ENCODE results near the gene FHIT. TPM values are rescaled to one million over a fixed set of nuclear protein-coding genes. Genes with fewer than 3 reads are reported as not detected.
A peak's percentile ranks its signal among the peaks of the same experiment; 100 is the strongest.
"Not testable (repeated sequence)": the region's sequence is repeated elsewhere in the genome, so short reads cannot be mapped to it uniquely, and the experiment has no call there.

Gene FHIT
- total and polyA plus RNA-seq, 2 experiments from 2014 or later: 9.7 to 16.2 TPM

DNA sequence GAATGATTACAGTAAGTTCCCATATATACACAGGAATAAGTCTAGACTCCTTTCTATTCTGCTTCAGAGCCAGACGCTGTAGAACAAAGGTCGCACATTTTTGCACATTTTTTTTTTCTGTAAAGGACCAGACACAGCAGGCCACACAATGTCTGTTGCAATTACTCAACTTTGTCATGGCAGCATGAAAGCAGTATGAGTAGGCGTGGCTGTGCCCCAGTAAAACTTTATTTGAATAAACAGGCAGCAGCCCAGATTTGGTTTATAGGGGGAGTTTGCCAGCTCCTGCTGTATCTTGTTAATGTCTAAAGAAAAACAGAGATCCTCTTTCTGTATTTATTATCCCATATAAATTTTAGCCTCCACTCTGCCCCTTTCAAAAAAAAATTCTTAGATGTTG is 708.3 kb downstream of the FHIT start:
- H3K27ac ChIP-seq: no peak overlapping the region
- no peaks in the 10 kb centered on the region for H3K9me3 ChIP-seq (ENCODE audit: low read depth)
- H3K9me2 ChIP-seq (replicated peaks; ENCODE audit: insufficient read depth): no peaks in the 10 kb centered on the region
- no peaks in the 10 kb centered on the region for H3K27me3 ChIP-seq
- peak; percentile 36 for DNase-seq (ENCODE audit: low spot score)
- 41% methylated on average over 3 of the region's 3 CpGs for WGBS (ENCODE audit: low lambda C conversion rate, missing lambda C conversion rate)
- no peak overlapping the region for H3K4me3 ChIP-seq
- no peak overlapping the region for H3K4me2 ChIP-seq
- H3K4me1 ChIP-seq (ENCODE audit: insufficient read depth): no peaks in the 10 kb centered on the region
- H3K79me2 ChIP-seq: no peaks in the 10 kb centered on the region
- TF ChIP-seq EZH2phosphoT487 (IDR thresholded peaks at IDR 0.05; ENCODE audit: low read depth, severe bottlenecking, unreplicated experiment) (no peak), EZH2 (IDR thresholded peaks at IDR 0.05; ENCODE audit: borderline replicate concordance) (no peak)
- TF ChIP-seq, protein P1, sequence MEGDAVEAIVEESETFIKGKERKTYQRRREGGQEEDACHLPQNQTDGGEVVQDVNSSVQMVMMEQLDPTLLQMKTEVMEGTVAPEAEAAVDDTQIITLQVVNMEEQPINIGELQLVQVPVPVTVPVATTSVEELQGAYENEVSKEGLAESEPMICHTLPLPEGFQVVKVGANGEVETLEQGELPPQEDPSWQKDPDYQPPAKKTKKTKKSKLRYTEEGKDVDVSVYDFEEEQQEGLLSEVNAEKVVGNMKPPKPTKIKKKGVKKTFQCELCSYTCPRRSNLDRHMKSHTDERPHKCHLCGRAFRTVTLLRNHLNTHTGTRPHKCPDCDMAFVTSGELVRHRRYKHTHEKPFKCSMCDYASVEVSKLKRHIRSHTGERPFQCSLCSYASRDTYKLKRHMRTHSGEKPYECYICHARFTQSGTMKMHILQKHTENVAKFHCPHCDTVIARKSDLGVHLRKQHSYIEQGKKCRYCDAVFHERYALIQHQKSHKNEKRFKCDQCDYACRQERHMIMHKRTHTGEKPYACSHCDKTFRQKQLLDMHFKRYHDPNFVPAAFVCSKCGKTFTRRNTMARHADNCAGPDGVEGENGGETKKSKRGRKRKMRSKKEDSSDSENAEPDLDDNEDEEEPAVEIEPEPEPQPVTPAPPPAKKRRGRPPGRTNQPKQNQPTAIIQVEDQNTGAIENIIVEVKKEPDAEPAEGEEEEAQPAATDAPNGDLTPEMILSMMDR (IDR thresholded peaks at IDR 0.05; ENCODE audit: poor library complexity): no peak
- H4K20me1 ChIP-seq (ENCODE audit: insufficient read depth, poor library complexity, severe bottlenecking): no peaks in the 10 kb centered on the region
- no peaks in the 10 kb centered on the region for H3K36me3 ChIP-seq (replicated peaks; ENCODE audit: insufficient read depth, low read depth)
- no peak overlapping the region for H2AFZ ChIP-seq

DNA sequence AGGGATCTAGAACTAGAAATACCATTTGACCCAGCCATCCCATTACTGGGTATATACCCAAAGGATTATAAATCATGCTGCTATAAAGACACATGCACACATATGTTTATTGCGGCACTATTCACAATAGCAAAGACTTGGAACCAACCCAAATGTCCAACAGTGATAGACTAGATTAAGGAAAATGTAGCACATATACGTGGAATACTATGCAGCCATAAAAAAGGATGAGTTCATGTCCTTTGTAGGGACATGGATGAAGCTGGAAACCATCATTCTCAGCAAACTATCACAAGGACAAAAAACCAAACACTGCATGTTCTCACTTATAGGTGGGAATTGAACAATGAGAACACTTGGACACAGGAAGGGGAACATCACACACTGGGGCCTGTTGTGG is 711.9 kb downstream of the FHIT start:
- not testable (repeated sequence) for DNase-seq (ENCODE audit: low spot score); H3K27me3 ChIP-seq; H4K20me1 ChIP-seq (ENCODE audit: insufficient read depth, poor library complexity, severe bottlenecking); H2AFZ ChIP-seq; H3K4me1 ChIP-seq (ENCODE audit: insufficient read depth); H3K4me2 ChIP-seq; H3K27ac ChIP-seq; H3K9me3 ChIP-seq (ENCODE audit: low read depth); H3K9me2 ChIP-seq (replicated peaks; ENCODE audit: insufficient read depth); H3K4me3 ChIP-seq; H3K36me3 ChIP-seq (replicated peaks; ENCODE audit: insufficient read depth, low read depth); H3K79me2 ChIP-seq
- WGBS (ENCODE audit: low lambda C conversion rate, missing lambda C conversion rate): 98% methylated on average over 2 of the region's 2 CpGs

DNA sequence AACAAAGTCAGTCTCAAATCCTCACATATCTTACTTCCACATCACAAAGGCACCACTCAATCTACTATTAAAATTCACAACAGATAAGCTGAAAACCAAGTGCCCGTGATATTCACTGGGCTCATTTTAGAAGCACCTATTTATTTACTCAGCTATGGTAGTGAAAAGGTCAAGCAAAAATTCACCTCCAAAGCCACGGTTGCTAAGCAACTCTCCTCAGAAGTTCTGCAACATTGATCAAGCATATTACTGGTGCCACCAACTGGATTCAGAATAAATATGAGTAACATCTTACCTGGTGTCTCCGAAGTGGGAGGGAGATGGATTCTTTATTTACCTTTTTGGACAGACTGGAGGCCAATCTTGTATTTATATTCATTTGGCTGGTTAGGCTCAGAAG is 714.8 kb downstream of the FHIT start:
- no peak for DNase-seq (ENCODE audit: low spot score)
- no peaks in the 10 kb centered on the region for H3K4me1 ChIP-seq (ENCODE audit: insufficient read depth)
- no peak overlapping the region for H2AFZ ChIP-seq
- no peaks in the 10 kb centered on the region for H3K9me2 ChIP-seq (replicated peaks; ENCODE audit: insufficient read depth)
- no peak for TF ChIP-seq EZH2 (IDR thresholded peaks at IDR 0.05; ENCODE audit: borderline replicate concordance)
- no peak for TF ChIP-seq EZH2phosphoT487 (IDR thresholded peaks at IDR 0.05; ENCODE audit: low read depth, severe bottlenecking, unreplicated experiment)
- TF ChIP-seq, protein P1 (IDR thresholded peaks at IDR 0.05; ENCODE audit: poor library complexity): no peak
- H4K20me1 ChIP-seq (ENCODE audit: insufficient read depth, poor library complexity, severe bottlenecking): no peaks in the 10 kb centered on the region
- H3K4me3 ChIP-seq: no peak overlapping the region
- no peaks in the 10 kb centered on the region for H3K79me2 ChIP-seq
- no peaks in the 10 kb centered on the region for H3K36me3 ChIP-seq (replicated peaks; ENCODE audit: insufficient read depth, low read depth)
- no peaks in the 10 kb centered on the region for H3K27me3 ChIP-seq
- H3K27ac ChIP-seq: no peak overlapping the region
- no peak overlapping the region for H3K4me2 ChIP-seq
- WGBS (ENCODE audit: low lambda C conversion rate, missing lambda C conversion rate): 73% methylated on average over 3 of the region's 3 CpGs
- no peaks in the 10 kb centered on the region for H3K9me3 ChIP-seq (ENCODE audit: low read depth)

DNA sequence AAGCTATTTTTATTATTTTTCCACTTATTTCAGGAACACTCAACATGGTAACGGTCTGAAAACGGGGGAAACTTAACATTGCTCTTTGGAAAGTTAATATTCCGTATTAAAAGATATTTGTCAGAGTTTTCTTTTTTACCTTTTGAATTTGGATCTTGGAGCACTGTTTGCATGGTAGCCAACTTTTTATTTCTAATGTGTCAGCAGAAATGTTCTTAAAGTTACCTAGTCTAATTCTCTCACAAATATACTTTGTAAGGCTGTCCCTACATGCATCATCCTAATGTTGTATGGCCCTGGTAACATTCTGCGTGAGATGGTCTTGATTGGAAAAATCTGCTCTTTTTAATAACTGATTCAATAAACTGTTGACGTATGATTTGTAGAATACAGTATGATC is 719.5 kb downstream of the FHIT start:
- Histone ChIP-seq H3K4me2 (no peak overlapping the region), H3K4me1 (ENCODE audit: insufficient read depth) (no peaks in the 10 kb centered on the region), H3K27me3 (no peaks in the 10 kb centered on the region), H3K4me3 (no peak overlapping the region), H3K36me3 (replicated peaks; ENCODE audit: insufficient read depth, low read depth) (no peaks in the 10 kb centered on the region), H4K20me1 (ENCODE audit: insufficient read depth, poor library complexity, severe bottlenecking) (no peaks in the 10 kb centered on the region), H3K27ac (no peak overlapping the region), H2AFZ (no peak overlapping the region), H3K9me3 (ENCODE audit: low read depth) (no peaks in the 10 kb centered on the region), H3K9me2 (replicated peaks; ENCODE audit: insufficient read depth) (no peaks in the 10 kb centered on the region), H3K79me2 (no peaks in the 10 kb centered on the region)
- TF ChIP-seq EZH2phosphoT487 (IDR thresholded peaks at IDR 0.05; ENCODE audit: low read depth, severe bottlenecking, unreplicated experiment) (no peak), EZH2 (IDR thresholded peaks at IDR 0.05; ENCODE audit: borderline replicate concordance) (no peak)
- TF ChIP-seq, protein P1 (IDR thresholded peaks at IDR 0.05; ENCODE audit: poor library complexity): no peak
- WGBS (ENCODE audit: low lambda C conversion rate, missing lambda C conversion rate): 95% methylated on average over 5 of the region's 5 CpGs
- DNase-seq (ENCODE audit: low spot score): no peak

All from hepatocyte (in vitro differentiated cells).